Stimulated activated CD8-positive, alpha-beta memory T cell treated with anti-CD3 and anti-CD28 coated beads, Interleukin-4, amount 100 ng/mL, for 4 hours (primary cell): Measurements from ENCODE around the gene CGA.
"Not testable (repeated sequence)": the region's sequence is repeated elsewhere in the genome, so short reads cannot be mapped to it uniquely, and the experiment has no call there.

Experiments used
- DNase-seq, 2 donors: peaks; one replicate each; pipeline ENCODE4 v3.0.0-alpha.2; 2020; ENCODE audit warnings: low read depth in 2 of 2, low spot score in 1 of 2

The CGA gene

GRCh38 chr6:87095087-87095509 lies at the start of gene CGA:
TSS of gene CGA (minus strand) at chr6:87095106. CDS start at chr6:87088200, 6,906 bp downstream.
- no peak for DNase-seq

GRCh38 chr6:87139927-87140326 lies 45.0 kb upstream of the CGA start:
- DNase-seq: not testable (repeated sequence)

GRCh38 chr6:87139236-87139635 lies 44.3 kb upstream of the CGA start:
- no peak for DNase-seq

GRCh38 chr6:87136963-87137362 lies 42.1 kb upstream of the CGA start:
- DNase-seq: no peak

GRCh38 chr6:87127737-87128136 lies 32.8 kb upstream of the CGA start:
- no peak for DNase-seq

- no peak for DNase-seq
Measured at GRCh38 chr6:87126501-87126900, 31.6 kb upstream of the CGA start.

GRCh38 chr6:87124074-87124473 lies 29.2 kb upstream of the CGA start:
- no peak for DNase-seq

- no peak for DNase-seq
Measured at GRCh38 chr6:87122477-87122876, 27.6 kb upstream of the CGA start.

GRCh38 chr6:87118054-87118453 lies 23.1 kb upstream of the CGA start:
- no peak for DNase-seq

- DNase-seq: no peak
Measured at GRCh38 chr6:87116922-87117321, 22.0 kb upstream of the CGA start.

- no peak for DNase-seq
Measured at GRCh38 chr6:87115402-87116135, 20.7 kb upstream of the CGA start.

- no peak for DNase-seq
Measured at GRCh38 chr6:87110636-87111035, 15.7 kb upstream of the CGA start.

- DNase-seq: no peak
Measured at GRCh38 chr6:87105823-87106222, 10.9 kb upstream of the CGA start.

- DNase-seq: no peak
Measured at GRCh38 chr6:87104667-87105066, 9.8 kb upstream of the CGA start.

- no peak for DNase-seq
Measured at GRCh38 chr6:87103977-87104601, 9.2 kb upstream of the CGA start.

- DNase-seq: no peak
Measured at GRCh38 chr6:87102151-87102621, 7.3 kb upstream of the CGA start.

GRCh38 chr6:87101067-87101466 lies 6.2 kb upstream of the CGA start:
- DNase-seq: no peak

- DNase-seq: no peak
Measured at GRCh38 chr6:87100216-87100615, 5.3 kb upstream of the CGA start.

GRCh38 chr6:87099472-87099871 lies 4.6 kb upstream of the CGA start:
- no peak for DNase-seq

- no peak for DNase-seq
Measured at GRCh38 chr6:87094576-87094975, 330 bp downstream of the CGA start.

- no peak for DNase-seq
Measured at GRCh38 chr6:87093651-87094050, 1.3 kb downstream of the CGA start.

- DNase-seq: no peak
Measured at GRCh38 chr6:87093199-87093598, 1.7 kb downstream of the CGA start.

- DNase-seq: no peak
Measured at GRCh38 chr6:87092435-87092834, 2.5 kb downstream of the CGA start.
